Measurements from ENCODE around the gene PLS3.

The PLS3 gene

DNA sequence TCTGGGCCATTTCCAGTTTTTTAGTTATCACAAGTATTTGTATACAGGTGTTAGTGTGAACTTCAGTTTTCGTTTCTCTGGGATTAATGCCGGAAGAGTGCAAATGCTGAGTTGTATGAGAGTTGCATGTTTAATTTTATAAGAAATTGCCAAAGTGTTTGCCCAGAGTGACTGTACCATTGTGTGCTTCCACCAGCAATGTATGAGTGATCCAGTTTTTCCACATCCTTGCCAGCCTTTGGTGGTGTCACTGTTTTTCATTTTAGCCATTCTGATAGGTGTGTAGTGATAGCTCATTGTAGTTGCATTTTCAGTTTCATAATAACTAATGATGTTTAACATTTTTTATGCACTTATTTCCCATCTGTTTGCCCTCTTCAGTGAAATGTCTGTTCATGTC is 18.4 kb downstream of the PLS3 start:
- in situ Hi-C loops (cut with HindIII; ENCODE audit: low sequenced_read_pairs), result no loop called here
- H3K4me3 ChIP-seq (ENCODE audit: low read depth, low read length), result no peak overlapping the region
- DNase-seq (ENCODE audit: low read depth), result no peak
- TF ChIP-seq, protein P1, sequence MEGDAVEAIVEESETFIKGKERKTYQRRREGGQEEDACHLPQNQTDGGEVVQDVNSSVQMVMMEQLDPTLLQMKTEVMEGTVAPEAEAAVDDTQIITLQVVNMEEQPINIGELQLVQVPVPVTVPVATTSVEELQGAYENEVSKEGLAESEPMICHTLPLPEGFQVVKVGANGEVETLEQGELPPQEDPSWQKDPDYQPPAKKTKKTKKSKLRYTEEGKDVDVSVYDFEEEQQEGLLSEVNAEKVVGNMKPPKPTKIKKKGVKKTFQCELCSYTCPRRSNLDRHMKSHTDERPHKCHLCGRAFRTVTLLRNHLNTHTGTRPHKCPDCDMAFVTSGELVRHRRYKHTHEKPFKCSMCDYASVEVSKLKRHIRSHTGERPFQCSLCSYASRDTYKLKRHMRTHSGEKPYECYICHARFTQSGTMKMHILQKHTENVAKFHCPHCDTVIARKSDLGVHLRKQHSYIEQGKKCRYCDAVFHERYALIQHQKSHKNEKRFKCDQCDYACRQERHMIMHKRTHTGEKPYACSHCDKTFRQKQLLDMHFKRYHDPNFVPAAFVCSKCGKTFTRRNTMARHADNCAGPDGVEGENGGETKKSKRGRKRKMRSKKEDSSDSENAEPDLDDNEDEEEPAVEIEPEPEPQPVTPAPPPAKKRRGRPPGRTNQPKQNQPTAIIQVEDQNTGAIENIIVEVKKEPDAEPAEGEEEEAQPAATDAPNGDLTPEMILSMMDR (IDR thresholded peaks at IDR 0.05; ENCODE audit: low read depth, low read length, missing control alignments), result no peak

DNA sequence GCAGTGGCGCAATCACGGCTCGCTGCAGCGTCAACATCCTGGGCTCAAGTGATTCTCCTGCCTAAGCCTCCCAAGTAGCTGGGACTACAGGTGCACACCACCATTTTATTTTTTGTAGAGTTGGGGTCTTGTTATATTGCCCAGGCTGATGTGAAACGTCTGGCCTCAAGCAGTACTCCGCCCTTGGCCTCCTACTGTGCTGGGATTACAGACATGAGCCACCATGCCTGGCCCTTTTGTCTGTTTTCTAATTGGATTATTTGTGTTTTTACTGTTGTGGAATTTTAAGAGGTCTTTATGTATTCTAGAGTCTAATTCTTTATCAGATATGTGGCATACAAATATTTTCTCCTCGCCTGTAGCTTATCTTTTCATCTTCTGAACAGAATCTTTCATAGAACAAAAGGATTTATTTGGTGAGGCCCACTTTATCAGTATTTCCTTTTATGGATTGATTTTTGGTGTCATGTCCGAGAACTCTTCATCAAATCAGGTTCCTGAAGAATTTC is 18.9 kb downstream of the PLS3 start:
- no peak for DNase-seq (ENCODE audit: low read depth)
- TF ChIP-seq, protein P1 (IDR thresholded peaks at IDR 0.05; ENCODE audit: low read depth, low read length, missing control alignments), result no peak
- in situ Hi-C loops (cut with HindIII; ENCODE audit: low sequenced_read_pairs), result no loop called here
- H3K4me3 ChIP-seq (ENCODE audit: low read depth, low read length), result no peak overlapping the region

DNA sequence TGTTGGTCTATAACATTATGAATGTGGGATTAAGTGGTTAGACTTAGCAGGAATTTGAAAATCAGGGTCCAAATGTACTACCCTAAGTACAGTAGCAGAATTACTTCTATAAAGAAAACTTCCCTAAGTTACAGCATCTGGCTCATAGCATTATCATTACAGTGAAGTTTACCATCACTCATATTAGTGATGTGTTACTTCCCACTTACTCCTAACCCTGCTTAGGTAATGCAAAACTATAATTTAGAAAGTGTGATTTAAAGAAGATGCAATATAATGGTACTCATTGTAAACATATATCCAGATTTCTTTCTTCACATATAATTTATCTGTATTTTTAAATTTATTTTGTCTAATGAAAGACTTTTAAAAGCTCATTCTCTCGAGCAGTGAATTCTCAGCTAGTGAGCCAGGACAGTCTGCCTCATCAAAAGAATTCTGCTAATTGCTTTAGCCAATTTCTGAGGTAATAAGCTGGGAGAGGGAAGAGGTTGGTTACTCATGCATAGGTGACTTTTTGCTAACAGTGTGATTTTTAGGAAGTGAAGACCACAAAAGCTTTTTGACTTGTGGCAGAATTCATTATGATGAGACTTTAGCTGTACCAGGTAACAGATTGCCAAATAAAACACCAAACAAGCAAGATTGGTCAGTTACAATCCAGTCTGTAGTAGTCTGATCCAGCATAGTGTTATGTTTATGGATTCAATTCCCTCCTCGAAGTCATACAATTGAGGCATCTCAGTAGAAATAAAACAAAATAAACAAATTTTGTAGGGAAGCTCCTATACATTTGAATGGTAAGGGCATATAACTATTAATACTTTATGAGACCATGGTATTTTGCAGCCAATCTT is 21.0 kb downstream of the PLS3 start:
- no peak overlapping the region for H3K4me3 ChIP-seq (ENCODE audit: low read depth, low read length)
- DNase-seq (ENCODE audit: low read depth), result no peak
- TF ChIP-seq, protein P1 (IDR thresholded peaks at IDR 0.05; ENCODE audit: low read depth, low read length, missing control alignments), result no peak
- in situ Hi-C loops (cut with HindIII; ENCODE audit: low sequenced_read_pairs), result no loop called here

DNA sequence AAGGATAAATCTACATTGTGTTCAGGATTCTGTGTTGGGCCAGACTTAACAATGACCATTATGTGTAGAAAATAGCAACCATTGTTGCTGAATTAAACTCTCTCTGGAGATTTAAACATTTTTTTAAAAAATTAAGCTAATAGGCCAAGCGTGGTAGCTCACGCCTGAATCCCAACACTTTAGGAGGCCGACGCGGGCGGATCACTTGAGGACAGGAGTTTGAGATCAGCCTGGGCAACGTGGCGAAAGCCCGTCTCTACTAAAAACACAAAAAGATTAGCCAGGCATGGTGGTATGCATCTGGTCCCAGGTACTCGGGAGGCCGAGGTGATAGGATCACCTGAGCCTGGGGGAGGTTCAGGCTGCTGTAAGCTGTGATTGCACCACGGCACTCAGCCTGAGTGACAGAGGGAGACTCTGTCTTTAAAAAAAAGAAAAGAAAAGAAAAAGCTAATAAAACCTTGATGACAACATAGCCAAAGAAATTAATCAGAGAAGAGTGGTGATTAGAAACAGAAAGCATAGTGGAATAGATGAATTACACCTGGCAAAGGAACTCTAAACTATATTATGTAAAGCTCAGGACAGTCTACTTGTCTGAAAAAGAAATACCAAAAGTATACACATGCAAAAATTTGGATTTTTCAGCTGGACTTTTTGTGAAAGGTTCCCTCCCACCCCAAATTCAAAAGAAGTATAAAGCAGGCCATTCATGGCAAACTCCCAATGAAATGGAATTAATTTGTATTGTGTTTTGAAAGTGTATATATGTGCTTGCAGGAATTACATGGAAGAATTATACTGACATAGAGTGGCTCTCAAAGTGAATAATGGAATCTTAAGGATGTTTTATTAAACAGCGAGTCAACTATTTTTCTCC is 21.9 kb downstream of the PLS3 start:
- DNase-seq (ENCODE audit: low read depth), result no peak
- H3K4me3 ChIP-seq (ENCODE audit: low read depth, low read length), result no peak overlapping the region
- in situ Hi-C loops (cut with HindIII; ENCODE audit: low sequenced_read_pairs), result no loop called here
- TF ChIP-seq, protein P1 (IDR thresholded peaks at IDR 0.05; ENCODE audit: low read depth, low read length, missing control alignments), result no peak

- in situ Hi-C loops (cut with HindIII; ENCODE audit: low sequenced_read_pairs), result no loop called here
- H3K4me3 ChIP-seq (ENCODE audit: low read depth, low read length), result no peak overlapping the region
- TF ChIP-seq, protein P1 (IDR thresholded peaks at IDR 0.05; ENCODE audit: low read depth, low read length, missing control alignments), result no peak
- DNase-seq (ENCODE audit: low read depth), result no peak
These were observed 22.6 kb downstream of the PLS3 start for GRCh38 chrX:115583496-115584004.

DNA sequence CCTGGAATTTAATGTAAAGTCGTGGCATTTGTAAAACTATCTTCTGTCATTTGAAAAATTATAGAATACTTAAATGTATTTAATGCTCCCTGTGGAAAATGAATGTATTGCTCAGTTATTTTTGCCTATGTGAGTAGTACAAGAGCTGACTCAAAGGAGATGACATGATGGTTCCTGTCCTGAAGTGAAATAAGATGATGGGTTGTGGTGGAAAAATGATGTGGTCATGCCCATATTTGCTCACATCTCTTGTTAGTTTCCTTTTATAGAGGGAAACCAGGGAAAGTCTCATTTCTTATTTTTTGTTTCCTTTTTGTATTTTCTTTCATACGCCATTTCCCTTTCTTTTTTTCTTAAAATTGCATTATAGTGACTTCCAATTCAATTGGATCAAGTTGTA is 23.7 kb downstream of the PLS3 start:
- in situ Hi-C loops (cut with HindIII; ENCODE audit: low sequenced_read_pairs), result no loop called here
- TF ChIP-seq, protein P1 (IDR thresholded peaks at IDR 0.05; ENCODE audit: low read depth, low read length, missing control alignments), result no peak
- DNase-seq (ENCODE audit: low read depth), result no peak
- no peak overlapping the region for H3K4me3 ChIP-seq (ENCODE audit: low read depth, low read length)

Data from astrocyte of the cerebellum (primary cell).